HG03108 (cell line): ENCODE results near the gene SZT2.
"Not testable (repeated sequence)": the region's sequence is repeated elsewhere in the genome, so short reads cannot be mapped to it uniquely, and the experiment has no call there.

Experiments
- ATAC-seq: cut with Tn5 transposase; IDR thresholded peaks from one replicate; pipeline ENCODE4 v1.9.1; 2021; ENCODE audit warnings: moderate library complexity; ENCODE audit not compliant: unreplicated experiment

The SZT2 gene

DNA sequence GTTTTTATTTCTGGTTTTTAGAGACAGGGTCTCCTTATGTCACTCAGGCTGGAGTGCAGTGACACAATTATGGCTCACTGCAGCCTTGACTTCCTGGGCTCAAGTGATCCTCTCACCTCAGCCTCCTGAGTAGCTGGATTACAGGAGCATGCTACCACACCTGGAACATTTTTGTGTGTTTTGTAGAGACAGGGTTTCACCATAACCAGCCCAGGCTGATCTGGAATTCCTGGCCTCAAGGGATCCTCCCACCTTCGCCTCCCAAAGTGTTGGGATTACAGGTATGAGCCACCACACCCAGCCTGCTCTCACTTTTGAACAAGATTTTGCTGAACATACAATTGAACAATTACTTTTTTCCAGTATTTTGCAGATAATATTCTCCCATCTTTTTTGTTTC lies 88.0 kb downstream of the SZT2 start:
- ATAC-seq = no peak

- no peak for ATAC-seq
These were observed 89.7 kb downstream of the SZT2 start for GRCh38 chr1:43479414-43479813.

GRCh38 chr1:43481491-43481890 lies 91.8 kb downstream of the SZT2 start:
- no peak for ATAC-seq

DNA sequence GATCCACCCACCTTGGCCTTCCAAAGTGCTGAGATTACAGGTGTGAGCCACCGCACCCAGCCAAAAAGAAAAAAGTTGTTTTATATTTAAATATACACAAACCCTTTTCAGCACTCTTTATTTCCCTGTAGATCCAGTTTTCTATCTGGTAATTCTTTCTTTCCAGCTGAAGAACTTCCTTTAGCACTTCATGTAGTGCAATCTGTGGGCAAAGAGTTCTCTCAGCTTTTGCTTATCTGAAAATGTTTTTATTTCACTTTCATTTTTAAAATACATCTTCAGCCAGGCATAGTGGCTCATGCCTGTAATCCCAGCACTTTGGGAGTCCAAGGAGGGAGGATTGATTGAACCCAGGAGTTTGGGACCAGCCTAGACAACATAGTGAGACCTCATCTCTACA lies 92.5 kb downstream of the SZT2 start:
- ATAC-seq = no peak

- no peak for ATAC-seq
These were observed 94.7 kb downstream of the SZT2 start for GRCh38 chr1:43484367-43484766.

DNA sequence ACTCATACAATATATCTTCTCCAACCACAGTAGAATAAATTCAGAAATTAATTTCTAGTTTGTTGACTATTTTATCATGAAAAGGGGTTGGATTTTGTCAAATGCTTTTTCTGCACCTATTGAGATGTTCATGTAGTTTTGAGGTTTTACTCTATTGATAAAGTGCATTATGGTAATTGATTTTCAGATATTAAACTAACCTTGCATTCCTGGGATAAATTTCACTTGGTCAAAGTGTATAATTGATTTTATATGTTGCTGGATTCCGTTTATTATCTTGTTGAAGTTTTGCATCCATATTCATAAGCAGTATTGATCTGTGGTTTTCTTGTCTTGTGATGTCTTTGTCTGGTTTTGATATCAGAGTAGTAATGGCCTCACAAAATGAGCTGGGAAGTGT lies 98.5 kb downstream of the SZT2 start:
- ATAC-seq = no peak

GRCh38 chr1:43491061-43491460 lies 101.4 kb downstream of the SZT2 start:
- no peak for ATAC-seq

DNA sequence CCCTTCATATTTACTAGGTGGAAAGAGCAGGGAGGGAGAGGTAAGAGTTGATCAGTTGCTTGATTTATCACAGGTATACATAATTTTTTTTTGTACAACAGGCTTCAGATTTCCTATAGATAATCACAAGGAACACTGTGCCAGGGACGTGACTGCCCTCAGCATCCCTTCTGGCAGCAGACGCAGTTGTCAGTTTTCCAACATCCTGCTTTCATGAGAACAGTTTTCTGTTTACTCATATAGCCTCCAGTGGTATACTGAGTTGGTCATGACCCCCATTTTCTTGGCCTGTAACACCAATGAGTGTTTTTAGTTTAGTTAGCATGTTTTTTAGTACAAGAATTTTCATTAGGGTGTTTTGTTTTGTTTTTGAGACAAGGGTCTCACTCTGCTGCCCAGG lies 103.1 kb downstream of the SZT2 start:
- no peak for ATAC-seq

- ATAC-seq = no peak
These were observed 104.2 kb downstream of the SZT2 start for GRCh38 chr1:43493661-43494450.

- ATAC-seq = no peak
These were observed 105.5 kb downstream of the SZT2 start for GRCh38 chr1:43495204-43495603.

DNA sequence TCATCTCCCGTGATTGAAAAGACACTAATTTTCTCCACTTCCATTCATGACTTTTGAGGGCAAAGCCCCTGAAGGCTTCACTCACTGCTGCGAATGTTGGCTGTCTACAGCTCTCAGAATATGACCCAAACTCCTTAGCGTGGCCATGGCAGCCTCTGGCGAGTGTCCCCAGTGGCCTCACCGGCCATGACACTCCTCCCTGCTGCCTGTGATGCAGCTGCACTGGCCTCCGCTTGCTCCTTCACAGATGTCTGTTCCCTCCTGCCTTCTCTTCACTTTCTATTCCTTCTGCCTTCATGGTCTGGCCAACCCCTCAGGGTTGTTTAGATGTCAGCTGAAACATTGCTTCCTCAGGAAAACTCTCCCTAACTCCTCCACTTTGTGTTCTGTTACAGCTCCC lies 110.2 kb downstream of the SZT2 start:
- no peak for ATAC-seq

GRCh38 chr1:43501806-43502205 lies 112.1 kb downstream of the SZT2 start:
- ATAC-seq = not testable (repeated sequence)

DNA sequence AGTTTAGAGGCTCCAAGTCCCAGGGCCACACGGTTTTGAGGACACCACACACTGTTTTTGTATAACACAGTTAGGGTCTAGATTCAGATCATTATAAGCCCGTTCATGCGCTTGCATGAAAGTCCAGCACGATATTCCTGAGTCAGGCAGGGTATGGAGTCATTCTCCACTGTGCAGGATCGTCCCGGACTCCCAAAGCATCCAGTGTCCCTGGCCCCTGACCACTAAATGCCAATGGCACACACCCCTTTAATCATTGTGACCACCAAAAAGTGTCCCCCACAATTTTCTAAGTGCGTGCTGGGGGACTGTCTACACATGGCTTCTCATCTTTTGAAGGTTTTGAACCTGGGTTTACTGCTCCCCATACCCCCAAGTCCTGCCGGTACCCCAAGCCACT lies 113.8 kb downstream of the SZT2 start:
- ATAC-seq = no peak
